Activated CD4-positive, alpha-beta T cell treated with anti-CD3 and anti-CD28 coated beads for 24 hours (primary cell): ENCODE results near the gene HSF5.
"Not testable (repeated sequence)": the region's sequence is repeated elsewhere in the genome, so short reads cannot be mapped to it uniquely, and the experiment has no call there.

Experiments
- DNase-seq, 2 donors: peaks; one replicate each; pipeline ENCODE4 v3.0.0-alpha.2; 2020; ENCODE audit warnings: low read depth in 2 of 2

HSF5 gene

GRCh38 chr17:58413684-58414083 lies 74.5 kb downstream of the HSF5 start:
- DNase-seq = no peak

GRCh38 chr17:58412961-58413586 lies 75.1 kb downstream of the HSF5 start:
- no peak for DNase-seq

GRCh38 chr17:58412064-58412703 lies 76.0 kb downstream of the HSF5 start:
- DNase-seq = no peak

- no peak for DNase-seq
Measured at GRCh38 chr17:58411408-58411894, 76.8 kb downstream of the HSF5 start.

GRCh38 chr17:58410714-58411407 lies 77.3 kb downstream of the HSF5 start:
- no peak for DNase-seq

- DNase-seq = no peak
Measured at GRCh38 chr17:58409432-58409831, 78.8 kb downstream of the HSF5 start.

GRCh38 chr17:58403311-58403710 lies 84.9 kb downstream of the HSF5 start:
- DNase-seq = no peak

- DNase-seq = no peak
Measured at GRCh38 chr17:58402679-58403078, 85.5 kb downstream of the HSF5 start.

GRCh38 chr17:58402047-58402446 lies 86.2 kb downstream of the HSF5 start:
- DNase-seq = no peak

GRCh38 chr17:58401287-58401686 lies 86.9 kb downstream of the HSF5 start:
- DNase-seq = no peak

- no peak for DNase-seq
Measured at GRCh38 chr17:58400826-58401225, 87.4 kb downstream of the HSF5 start.

GRCh38 chr17:58399974-58400373 lies 88.2 kb downstream of the HSF5 start:
- no peak for DNase-seq

- no peak for DNase-seq
Measured at GRCh38 chr17:58398574-58399266, 89.5 kb downstream of the HSF5 start.

GRCh38 chr17:58397421-58397820 lies 90.8 kb downstream of the HSF5 start:
- not testable (repeated sequence) for DNase-seq

- no peak for DNase-seq
Measured at GRCh38 chr17:58396173-58396572, 92.0 kb downstream of the HSF5 start.

- no peak for DNase-seq
Measured at GRCh38 chr17:58394534-58395223, 93.5 kb downstream of the HSF5 start.

GRCh38 chr17:58391302-58391984 lies 96.8 kb downstream of the HSF5 start:
- no peak for DNase-seq

GRCh38 chr17:58390884-58391283 lies 97.3 kb downstream of the HSF5 start:
- no peak for DNase-seq

- no peak for DNase-seq
Measured at GRCh38 chr17:58388302-58389190, 99.7 kb downstream of the HSF5 start.

GRCh38 chr17:58387834-58388233 lies 100.4 kb downstream of the HSF5 start:
- no peak for DNase-seq
